H1 (cell line): ENCODE results near the gene ARMH1. TPM values are rescaled to one million over a fixed set of nuclear protein-coding genes. Genes with fewer than 3 reads are reported as not detected.

Experiments used
- E2F6 ChIP-seq: IDR thresholded peaks from 2 replicates; pipeline ENCODE4 v1.6.1; 2012; ENCODE audit warnings: inconsistent platforms
- EP300 ChIP-seq, 2 experiments: IDR thresholded peaks; 1 replicate in 1 of 2; 2 replicates in 1 of 2; pipeline ENCODE4 v1.6.1; 2011 to 2012; ENCODE audit warnings: low read depth in 2 of 2, low read length in 2 of 2, mild to moderate bottlenecking in 2 of 2, borderline replicate concordance in 1 of 2, inconsistent platforms in 1 of 2, moderate library complexity in 1 of 2
- polyA plus RNA-seq, 7 experiments: library from polyadenylated mRNA; depleted of rRNA in 3 of 7; stranded (reverse) in 5 of 7; unstranded in 2 of 7; fragments of >200 nt in 5 of 7; fragments of 200-250 nt in 2 of 7; gene quantifications; 1 replicate in 5 of 7; 2 replicates in 1 of 7; 4 replicates in 1 of 7; pipeline versions ENCODE4 v1.2.1 to v1.2.3, GENCODE V29; 2011 to 2013; ENCODE audit warnings: missing spikeins in 2 of 7, mixed read lengths in 2 of 7
- total RNA-seq: library from RNA; stranded (reverse); fragmentation: NEBNext Ultra II Directional; extraction: Animal tissue kit (Norgen Biotek cat#: 25700); gene quantifications from 2 replicates; pipeline ENCODE4 v1.2.1, GENCODE V29; 2021

ARMH1 gene
- total and polyA plus RNA-seq, 2 of the 8 experiments (the other 6 are each of a cell fraction or from before 2014, with no cell fraction given), result 0.82 to 0.85 TPM

GRCh38 chr1:44631333-44631646, 43.2 kb upstream of the ARMH1 start (continued):
- TF ChIP-seq E2F6 (no peak), EP300 (IDR thresholded peaks at IDR 0.05; ENCODE audit: borderline replicate concordance in 1 of 2, low read depth in 2 of 2, low read length in 2 of 2) (no peak)
